Putamen (tissue), 1 donor: ENCODE measurements around the gene HSPG2.
"Not testable (repeated sequence)": the region's sequence is repeated elsewhere in the genome, so short reads cannot be mapped to it uniquely, and the experiment has no call there.

Experiments used
- DNase-seq: peaks from one replicate; pipeline ENCODE4 v3.0.0-alpha.2; 2016; ENCODE audit warnings: low spot score

Gene HSPG2

GRCh38 chr1:21823980-21824702, 113.0 kb downstream of the HSPG2 start:
- DNase-seq: no peak

- no peak for DNase-seq
Measured at GRCh38 chr1:21823206-21823979, 113.7 kb downstream of the HSPG2 start.

DNA sequence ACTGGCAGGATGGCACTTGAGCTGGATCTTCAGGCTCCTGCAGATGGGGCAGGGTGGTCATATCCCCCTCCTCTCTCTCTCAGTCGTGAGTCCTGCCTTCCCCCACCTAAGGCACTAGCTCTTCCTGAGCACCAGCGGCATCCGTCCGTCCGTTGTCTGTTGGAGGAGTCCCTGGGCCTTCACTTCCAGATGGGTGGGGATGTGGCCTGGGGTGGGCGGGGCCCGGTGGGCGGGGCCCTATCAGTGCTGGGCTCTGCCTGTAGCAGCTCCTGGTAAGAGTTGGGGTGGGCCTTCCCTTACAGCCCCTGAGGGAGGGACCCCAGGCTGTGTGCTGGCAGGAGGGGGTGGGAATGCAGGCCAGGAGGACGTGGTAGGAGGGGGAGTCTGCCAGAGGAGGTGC, 114.8 kb downstream of the HSPG2 start:
- no peak for DNase-seq

DNA sequence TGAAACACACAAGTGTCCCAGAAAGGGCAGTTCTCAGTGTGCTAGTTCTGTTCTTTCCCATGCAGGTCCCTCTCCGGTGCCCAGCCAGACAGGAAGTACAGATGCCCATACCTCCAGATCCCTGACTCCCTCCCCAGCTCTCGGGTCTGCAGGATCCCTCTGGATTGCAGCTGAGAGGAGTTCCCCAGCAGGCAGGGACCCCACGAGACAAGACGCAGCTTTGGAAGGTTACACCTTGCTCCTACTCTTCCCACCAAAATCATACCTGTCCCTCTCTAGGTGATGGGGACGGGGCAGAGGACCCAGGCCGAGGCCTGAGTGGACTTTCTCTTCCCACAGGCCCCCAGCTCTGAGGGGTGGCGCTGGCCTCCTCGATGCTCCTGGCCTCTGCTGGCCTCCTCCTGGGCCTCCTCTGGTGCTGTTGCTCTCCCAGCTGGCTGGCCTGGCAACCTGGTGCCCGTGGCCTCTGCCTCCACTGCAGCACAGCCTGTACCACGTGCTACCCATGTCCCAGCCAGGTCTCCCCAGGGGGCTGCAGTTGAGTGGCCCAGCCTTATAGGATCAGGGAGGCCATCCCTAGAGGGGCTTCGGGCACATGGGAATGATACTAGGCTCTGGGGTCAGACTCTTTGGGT, 115.6 kb downstream of the HSPG2 start:
- DNase-seq: no peak

GRCh38 chr1:21820597-21821232, 116.4 kb downstream of the HSPG2 start:
- DNase-seq: no peak

DNA sequence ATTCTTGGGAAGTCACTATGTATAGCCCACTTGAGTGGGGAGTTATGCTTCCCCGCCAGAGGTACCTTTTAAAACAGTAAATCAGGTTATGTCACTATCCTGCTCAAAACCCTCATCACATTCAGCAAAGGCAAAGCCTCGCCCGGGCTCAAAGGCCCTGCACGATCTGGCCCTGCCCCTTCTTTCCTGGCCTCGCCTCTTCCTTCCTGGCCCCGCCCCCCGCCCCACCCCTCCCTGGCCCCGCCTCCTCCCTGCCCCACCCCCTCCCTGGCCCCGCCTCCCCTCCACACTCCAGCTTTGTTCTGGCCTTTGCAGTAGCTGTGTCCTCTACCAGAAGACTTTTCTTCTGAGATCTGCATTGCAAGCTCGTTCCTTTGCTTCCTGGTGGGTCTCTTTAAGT, 118.5 kb downstream of the HSPG2 start:
- no peak for DNase-seq

DNA sequence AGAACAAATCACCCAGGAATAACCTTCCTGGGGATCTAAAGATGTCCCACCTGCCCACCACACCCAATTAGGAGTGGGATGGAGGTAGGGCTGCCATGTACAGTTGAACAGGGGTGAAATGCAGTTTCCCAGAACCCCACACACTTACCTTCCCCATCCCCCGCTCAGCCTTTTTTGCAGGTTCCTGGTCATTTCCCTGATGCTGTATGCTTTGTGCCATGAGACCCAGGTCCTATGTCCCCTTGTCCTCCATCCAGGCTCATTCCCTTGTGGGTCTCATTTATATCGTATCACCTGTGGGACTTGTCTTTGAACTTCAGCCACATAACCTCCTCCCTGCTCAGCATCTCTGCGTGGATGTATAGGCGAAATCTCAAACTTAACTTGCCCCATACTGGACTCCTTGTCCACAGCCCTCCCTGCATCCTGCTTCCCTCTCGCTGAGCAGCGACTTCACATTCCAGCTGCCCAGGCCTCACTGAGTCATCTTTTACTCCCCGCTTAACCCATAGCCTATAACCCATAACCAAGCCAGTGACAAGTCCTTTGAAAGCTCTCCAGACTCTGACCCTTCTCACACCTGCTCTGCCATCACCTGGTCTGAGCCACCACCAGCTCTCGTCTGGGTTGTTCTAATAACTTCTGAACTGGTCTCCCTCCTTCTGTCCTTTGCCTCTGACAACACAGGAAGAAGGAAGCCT, 120.4 kb downstream of the HSPG2 start:
- DNase-seq: no peak

DNA sequence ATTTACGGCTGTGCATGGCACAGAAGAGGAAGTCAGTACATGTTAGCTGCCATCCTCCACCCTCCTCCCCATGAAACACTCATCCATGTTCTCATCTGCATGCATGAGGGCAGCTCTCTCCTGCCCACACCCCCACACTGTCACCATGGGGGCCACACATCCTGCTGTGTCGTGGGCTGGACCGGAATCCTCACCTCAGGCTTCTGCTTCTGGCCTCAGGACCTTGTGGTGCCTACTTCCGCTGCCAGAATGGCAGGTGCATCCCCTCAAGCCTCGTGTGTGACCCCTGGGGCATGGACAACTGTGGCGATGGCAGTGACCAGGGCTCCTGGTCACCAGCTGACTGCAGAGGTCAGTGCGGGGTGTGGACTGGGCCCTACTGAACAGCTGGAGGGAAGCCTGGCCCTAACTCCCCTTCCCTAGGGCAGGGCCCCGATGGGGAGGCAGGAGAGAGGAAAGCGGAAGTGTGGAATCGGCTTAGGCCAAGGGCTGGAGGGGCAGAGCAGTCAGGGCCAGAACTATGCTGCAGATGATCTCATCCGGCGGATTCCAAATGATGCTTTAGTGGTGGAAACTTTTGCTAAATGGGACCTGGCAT, 121.3 kb downstream of the HSPG2 start:
- no peak for DNase-seq

DNA sequence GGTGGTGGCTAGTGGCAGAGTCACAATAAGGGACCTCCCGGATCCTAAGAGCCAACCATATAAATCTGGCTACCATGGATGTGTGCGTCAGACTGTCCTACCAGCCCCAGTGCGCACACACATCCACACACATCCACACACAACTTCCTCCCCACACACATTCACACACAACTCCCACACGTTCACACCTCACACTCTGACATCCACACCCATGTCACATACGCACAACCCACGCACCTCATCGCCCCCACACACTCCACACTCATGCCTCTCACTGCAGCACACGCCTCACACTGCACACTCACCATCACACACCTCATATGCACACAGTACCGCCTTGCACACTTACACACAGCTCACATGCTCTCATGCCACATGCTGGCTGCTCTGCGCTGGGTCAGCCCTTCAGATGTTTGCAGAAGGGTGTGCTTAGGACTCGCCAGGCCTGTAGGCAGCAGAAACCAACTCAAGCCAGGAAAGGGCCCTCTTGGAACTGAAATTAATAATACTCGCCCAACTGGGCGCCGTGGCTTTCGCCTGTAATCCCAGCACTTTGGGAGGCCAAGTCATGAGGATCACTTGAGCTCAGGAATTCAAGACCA, 122.0 kb downstream of the HSPG2 start:
- no peak for DNase-seq

GRCh38 chr1:21814241-21814918, 122.7 kb downstream of the HSPG2 start:
- no peak for DNase-seq

GRCh38 chr1:21813542-21813941, 123.6 kb downstream of the HSPG2 start:
- no peak for DNase-seq

- no peak for DNase-seq
Measured at GRCh38 chr1:21811875-21812305, 125.2 kb downstream of the HSPG2 start, which contains the start of gene LDLRAD2. LDLRAD2 (plus strand) TSS chr1:21812265; CDS start chr1:21812452, 187 bp downstream.

DNA sequence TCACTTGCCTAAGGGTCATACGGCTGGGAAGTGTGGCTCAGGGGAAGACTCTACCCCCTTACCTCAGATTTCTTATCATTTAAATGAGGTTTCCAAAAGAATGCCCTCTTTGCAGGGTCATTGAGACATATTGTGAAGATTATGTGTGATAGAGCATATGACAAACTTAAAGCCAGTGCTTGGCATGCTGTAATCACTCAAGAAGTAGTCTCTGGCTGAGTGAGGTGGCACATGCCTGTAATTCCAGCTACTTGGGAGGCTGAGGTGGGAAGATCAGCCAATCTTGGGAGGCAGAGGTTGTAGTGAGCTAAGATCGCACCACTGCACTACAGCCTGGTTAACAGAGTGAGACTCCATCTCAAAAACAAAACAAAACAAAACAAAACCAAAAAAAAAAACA, 132.6 kb downstream of the HSPG2 start:
- DNase-seq: no peak

GRCh38 chr1:21801100-21801499, 136.0 kb downstream of the HSPG2 start:
- no peak for DNase-seq

GRCh38 chr1:21799730-21800129, 137.4 kb downstream of the HSPG2 start:
- DNase-seq: no peak

- no peak for DNase-seq
Measured at GRCh38 chr1:21795075-21795474, 142.0 kb downstream of the HSPG2 start.

- DNase-seq: no peak
Measured at GRCh38 chr1:21794656-21795055, 142.5 kb downstream of the HSPG2 start.

GRCh38 chr1:21793104-21793503, 144.0 kb downstream of the HSPG2 start:
- DNase-seq: no peak

GRCh38 chr1:21786640-21787039, 150.5 kb downstream of the HSPG2 start:
- no peak for DNase-seq

- not testable (repeated sequence) for DNase-seq
Measured at GRCh38 chr1:21785764-21786163, 151.3 kb downstream of the HSPG2 start.
